ENCODE data around the gene TMC1. TPM values are rescaled to one million over a fixed set of nuclear protein-coding genes. Genes with fewer than 3 reads are reported as not detected.

TMC1 gene
- total RNA-seq, 1 experiment from 2014 or later = 0.36 TPM

DNA sequence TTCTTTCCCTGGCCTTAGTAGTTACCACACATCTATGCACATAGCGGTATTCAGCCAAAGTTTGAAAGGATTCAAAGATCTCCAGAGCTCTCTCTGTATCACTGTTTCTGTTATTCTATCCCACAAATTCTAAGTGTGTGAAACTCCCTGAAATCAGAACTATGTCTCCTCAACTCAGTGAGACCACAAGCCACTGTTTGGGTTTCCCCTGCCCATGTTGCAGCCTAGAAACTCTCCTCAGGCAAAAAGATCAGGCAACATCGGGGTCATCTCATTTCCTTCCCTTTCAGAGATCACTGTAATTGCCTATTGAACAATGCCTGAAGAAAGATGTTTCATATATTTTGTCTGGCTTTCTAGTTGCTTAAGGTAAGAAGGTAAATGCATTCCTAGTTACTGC lies 135.6 kb downstream of the TMC1 start:
- BruUV-seq (replicated peaks) = no TSS peak
- no peak for ATAC-seq
- DNase-seq (ENCODE audit: low read depth, low spot score) = no peak
- Histone ChIP-seq H3K27ac (ENCODE audit: low read length) (no peak overlapping the region), H3K4me3 (ENCODE audit: low read depth in 2 of 2, low read length in 2 of 2) (no peak overlapping the region), H3K36me3 (ENCODE audit: control insufficient read depth, insufficient read depth, low read length) (no peaks in the 10 kb centered on the region), H3K9me3 (ENCODE audit: control insufficient read depth, insufficient read depth, low read depth, low read length) (no peaks in the 10 kb centered on the region), H3K4me1 (ENCODE audit: control insufficient read depth, insufficient read depth, low read length) (no peaks in the 10 kb centered on the region), H3K27me3 (ENCODE audit: control insufficient read depth, insufficient read depth, low read length) (no peaks in the 10 kb centered on the region)
- TF ChIP-seq, protein P1, sequence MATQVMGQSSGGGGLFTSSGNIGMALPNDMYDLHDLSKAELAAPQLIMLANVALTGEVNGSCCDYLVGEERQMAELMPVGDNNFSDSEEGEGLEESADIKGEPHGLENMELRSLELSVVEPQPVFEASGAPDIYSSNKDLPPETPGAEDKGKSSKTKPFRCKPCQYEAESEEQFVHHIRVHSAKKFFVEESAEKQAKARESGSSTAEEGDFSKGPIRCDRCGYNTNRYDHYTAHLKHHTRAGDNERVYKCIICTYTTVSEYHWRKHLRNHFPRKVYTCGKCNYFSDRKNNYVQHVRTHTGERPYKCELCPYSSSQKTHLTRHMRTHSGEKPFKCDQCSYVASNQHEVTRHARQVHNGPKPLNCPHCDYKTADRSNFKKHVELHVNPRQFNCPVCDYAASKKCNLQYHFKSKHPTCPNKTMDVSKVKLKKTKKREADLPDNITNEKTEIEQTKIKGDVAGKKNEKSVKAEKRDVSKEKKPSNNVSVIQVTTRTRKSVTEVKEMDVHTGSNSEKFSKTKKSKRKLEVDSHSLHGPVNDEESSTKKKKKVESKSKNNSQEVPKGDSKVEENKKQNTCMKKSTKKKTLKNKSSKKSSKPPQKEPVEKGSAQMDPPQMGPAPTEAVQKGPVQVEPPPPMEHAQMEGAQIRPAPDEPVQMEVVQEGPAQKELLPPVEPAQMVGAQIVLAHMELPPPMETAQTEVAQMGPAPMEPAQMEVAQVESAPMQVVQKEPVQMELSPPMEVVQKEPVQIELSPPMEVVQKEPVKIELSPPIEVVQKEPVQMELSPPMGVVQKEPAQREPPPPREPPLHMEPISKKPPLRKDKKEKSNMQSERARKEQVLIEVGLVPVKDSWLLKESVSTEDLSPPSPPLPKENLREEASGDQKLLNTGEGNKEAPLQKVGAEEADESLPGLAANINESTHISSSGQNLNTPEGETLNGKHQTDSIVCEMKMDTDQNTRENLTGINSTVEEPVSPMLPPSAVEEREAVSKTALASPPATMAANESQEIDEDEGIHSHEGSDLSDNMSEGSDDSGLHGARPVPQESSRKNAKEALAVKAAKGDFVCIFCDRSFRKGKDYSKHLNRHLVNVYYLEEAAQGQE (IDR thresholded peaks at IDR 0.05; ENCODE audit: insufficient read depth in 1 of 2, low read depth in 2 of 2, low read length in 1 of 2) = no peak
- TF ChIP-seq POLR2AphosphoS5 (IDR thresholded peaks at IDR 0.05; ENCODE audit: low read depth, low read length) (no peak), SIN3A (IDR thresholded peaks at IDR 0.05; ENCODE audit: borderline replicate concordance, insufficient read depth, low read depth, low read length) (no peak), TCF7L2 (IDR thresholded peaks at IDR 0.05; ENCODE audit: low read depth, low read length) (no peak)
- TF ChIP-seq, protein P2, sequence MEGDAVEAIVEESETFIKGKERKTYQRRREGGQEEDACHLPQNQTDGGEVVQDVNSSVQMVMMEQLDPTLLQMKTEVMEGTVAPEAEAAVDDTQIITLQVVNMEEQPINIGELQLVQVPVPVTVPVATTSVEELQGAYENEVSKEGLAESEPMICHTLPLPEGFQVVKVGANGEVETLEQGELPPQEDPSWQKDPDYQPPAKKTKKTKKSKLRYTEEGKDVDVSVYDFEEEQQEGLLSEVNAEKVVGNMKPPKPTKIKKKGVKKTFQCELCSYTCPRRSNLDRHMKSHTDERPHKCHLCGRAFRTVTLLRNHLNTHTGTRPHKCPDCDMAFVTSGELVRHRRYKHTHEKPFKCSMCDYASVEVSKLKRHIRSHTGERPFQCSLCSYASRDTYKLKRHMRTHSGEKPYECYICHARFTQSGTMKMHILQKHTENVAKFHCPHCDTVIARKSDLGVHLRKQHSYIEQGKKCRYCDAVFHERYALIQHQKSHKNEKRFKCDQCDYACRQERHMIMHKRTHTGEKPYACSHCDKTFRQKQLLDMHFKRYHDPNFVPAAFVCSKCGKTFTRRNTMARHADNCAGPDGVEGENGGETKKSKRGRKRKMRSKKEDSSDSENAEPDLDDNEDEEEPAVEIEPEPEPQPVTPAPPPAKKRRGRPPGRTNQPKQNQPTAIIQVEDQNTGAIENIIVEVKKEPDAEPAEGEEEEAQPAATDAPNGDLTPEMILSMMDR (IDR thresholded peaks at IDR 0.05) = no peak
- ChIA-PET POLR2A (interaction anchor here (0.5 kb wide), 1 partner anchor 333 kb away, joined by 4 read pairs; no protein-coding TSS in a partner anchor), CTCF (no interaction called here)
- in situ Hi-C loops (cut with HindIII; ENCODE audit: low pct_unique_long_range_greater_than_20kb, low sequenced_read_pairs) (no loop called here), intact Hi-C loops (cut with micrococcal nuclease; ENCODE audit: unreplicated experiment) (no loop called here)

DNA sequence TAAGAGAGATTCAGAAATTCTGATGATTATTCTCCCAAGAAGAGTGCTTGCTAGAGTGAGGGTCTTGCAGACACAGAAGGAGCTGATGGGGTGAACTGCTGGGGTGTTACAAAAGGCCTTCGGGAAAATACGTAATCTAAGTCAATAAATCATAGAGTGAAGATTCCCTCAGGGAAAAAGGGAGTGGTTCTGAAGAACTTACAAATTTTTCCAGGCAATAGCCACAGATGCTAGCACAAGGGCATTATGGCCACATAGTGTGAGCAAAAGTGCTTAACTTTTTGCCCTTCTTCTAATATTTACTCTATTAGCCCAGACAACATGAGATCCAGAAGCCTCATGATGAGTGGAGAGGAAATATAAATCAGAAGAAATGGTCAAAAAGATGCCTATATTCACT lies 137.3 kb downstream of the TMC1 start:
- H3K36me3 ChIP-seq (ENCODE audit: control insufficient read depth, insufficient read depth, low read length) = no peaks in the 10 kb centered on the region
- ATAC-seq (no peak), DNase-seq (ENCODE audit: low read depth, low spot score) (no peak)
- no peak overlapping the region for H3K4me3 ChIP-seq (ENCODE audit: low read depth in 2 of 2, low read length in 2 of 2)
- no peaks in the 10 kb centered on the region for H3K9me3 ChIP-seq (ENCODE audit: control insufficient read depth, insufficient read depth, low read depth, low read length)
- ChIA-PET POLR2A (no interaction called here), CTCF (no interaction called here)
- no peaks in the 10 kb centered on the region for H3K4me1 ChIP-seq (ENCODE audit: control insufficient read depth, insufficient read depth, low read length)
- BruUV-seq (replicated peaks) = no TSS peak
- no peak for TF ChIP-seq TCF7L2 (IDR thresholded peaks at IDR 0.05; ENCODE audit: low read depth, low read length)
- TF ChIP-seq, protein P1 (IDR thresholded peaks at IDR 0.05; ENCODE audit: insufficient read depth in 1 of 2, low read depth in 2 of 2, low read length in 1 of 2) = no peak
- TF ChIP-seq SIN3A (IDR thresholded peaks at IDR 0.05; ENCODE audit: borderline replicate concordance, insufficient read depth, low read depth, low read length) = no peak
- TF ChIP-seq POLR2AphosphoS5 (IDR thresholded peaks at IDR 0.05; ENCODE audit: low read depth, low read length) = no peak
- TF ChIP-seq, protein P2 (IDR thresholded peaks at IDR 0.05) = no peak
- no peaks in the 10 kb centered on the region for H3K27me3 ChIP-seq (ENCODE audit: control insufficient read depth, insufficient read depth, low read length)
- intact Hi-C loops (cut with micrococcal nuclease; ENCODE audit: unreplicated experiment) (no loop called here), in situ Hi-C loops (cut with HindIII; ENCODE audit: low pct_unique_long_range_greater_than_20kb, low sequenced_read_pairs) (no loop called here)
- no peak overlapping the region for H3K27ac ChIP-seq (ENCODE audit: low read length)

All from Panc1 (cell line).